Stimulated activated CD8-positive, alpha-beta memory T cell treated with anti-CD3 and anti-CD28 coated beads, Interleukin-2, amount 100 ng/mL, for 48 hours (primary cell): ENCODE results near the gene GBP6.
"Not testable (repeated sequence)": the region's sequence is repeated elsewhere in the genome, so short reads cannot be mapped to it uniquely, and the experiment has no call there.

Source experiments
- DNase-seq, 2 donors: peaks; one replicate each; pipeline ENCODE4 v3.0.0-alpha.2; 2020; ENCODE audit warnings: low read depth in 2 of 2

The GBP6 gene

DNA sequence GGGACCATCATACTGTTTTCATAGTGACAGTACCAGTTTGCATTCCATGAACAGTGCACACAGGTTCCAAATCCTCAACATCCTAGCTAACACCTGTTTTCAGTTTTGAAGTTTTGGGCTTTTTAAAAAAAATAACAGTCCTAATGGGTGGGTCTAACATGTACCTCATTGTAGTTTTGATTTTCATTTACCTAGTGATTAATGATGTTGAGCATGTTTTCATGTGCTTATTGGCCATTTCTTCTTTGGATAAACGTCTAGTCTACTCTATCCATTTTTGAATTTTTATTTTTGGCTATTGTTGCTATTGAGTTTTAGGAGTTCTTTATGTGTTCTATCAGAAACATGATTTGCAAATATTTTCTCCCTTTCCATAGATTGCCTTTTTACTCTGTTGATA, 3.4 kb downstream of the GBP6 start:
- no peak for DNase-seq

- no peak for DNase-seq
Observed at GRCh38 chr1:89369331-89369730, 5.5 kb downstream of the GBP6 start.

DNA sequence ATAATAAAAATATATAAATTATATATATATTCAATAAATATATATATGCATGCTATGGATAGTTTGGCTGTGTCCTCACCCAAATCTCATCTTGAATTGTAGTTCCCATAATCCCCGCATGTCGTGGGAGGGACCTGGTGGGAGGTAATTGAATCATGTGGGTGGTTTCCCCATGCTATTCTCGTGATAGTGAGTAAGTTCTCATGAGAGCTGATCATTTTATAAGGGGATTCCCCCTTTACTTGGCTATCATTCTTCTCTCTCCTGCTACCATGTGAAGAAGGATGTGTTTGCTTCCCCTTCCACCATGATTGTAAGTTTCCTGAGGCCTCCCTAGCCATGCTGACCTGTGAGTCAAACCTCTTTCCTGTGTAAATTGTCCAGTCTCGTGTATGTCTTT, 10.0 kb downstream of the GBP6 start:
- not testable (repeated sequence) for DNase-seq

DNA sequence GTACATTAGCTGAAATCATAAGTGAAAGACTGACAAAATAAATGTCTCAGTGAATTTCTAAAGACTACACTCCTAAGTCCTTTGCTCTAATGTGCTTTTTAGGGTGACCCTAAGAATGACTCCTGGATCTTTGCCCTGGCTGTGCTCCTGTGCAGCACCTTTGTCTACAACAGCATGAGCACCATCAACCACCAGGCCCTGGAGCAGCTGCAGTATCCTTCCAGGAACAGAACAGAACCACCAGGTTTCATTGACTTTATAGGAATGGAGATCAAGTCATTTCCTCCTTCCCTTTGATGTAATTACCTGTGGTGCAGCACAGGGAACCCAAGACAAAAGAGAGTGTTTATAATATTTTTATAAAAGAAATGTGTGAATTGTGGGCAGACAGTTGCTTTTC, 14.1 kb downstream of the GBP6 start:
- no peak for DNase-seq

DNA sequence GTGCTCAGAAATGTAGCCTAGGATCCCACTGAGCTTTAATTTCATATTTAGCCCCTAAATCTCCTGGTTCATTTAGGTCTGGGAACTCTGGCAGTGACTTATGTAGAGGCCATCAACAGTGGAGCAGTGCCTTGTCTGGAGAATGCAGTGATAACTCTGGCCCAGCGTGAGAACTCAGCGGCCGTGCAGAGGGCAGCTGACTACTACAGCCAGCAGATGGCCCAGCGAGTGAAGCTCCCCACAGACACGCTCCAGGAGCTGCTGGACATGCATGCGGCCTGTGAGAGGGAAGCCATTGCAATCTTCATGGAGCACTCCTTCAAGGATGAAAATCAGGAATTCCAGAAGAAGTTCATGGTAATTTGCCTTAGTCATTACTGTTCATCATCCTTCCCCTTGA, 17.8 kb downstream of the GBP6 start:
- no peak for DNase-seq

GRCh38 chr1:89382479-89382878, 18.6 kb downstream of the GBP6 start:
- no peak for DNase-seq

DNA sequence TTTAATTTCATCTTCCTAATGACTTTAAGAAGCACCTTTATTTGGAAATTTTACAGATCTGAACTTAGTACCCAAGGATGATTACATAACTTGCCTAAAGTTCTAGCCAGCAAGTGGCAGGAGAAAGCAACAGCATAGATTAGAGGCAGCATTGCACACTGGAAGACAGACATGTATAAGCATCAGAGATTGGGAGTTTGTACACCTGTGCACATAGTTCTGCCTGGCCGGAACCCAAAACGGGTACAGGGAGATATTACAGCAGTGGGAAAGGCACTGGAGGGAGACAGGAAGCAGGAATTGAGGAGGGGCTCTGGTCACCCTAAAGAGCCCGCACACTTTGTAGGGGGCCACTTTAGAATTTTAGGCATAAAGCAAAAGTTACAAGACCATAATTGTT, 19.3 kb downstream of the GBP6 start:
- no peak for DNase-seq

DNA sequence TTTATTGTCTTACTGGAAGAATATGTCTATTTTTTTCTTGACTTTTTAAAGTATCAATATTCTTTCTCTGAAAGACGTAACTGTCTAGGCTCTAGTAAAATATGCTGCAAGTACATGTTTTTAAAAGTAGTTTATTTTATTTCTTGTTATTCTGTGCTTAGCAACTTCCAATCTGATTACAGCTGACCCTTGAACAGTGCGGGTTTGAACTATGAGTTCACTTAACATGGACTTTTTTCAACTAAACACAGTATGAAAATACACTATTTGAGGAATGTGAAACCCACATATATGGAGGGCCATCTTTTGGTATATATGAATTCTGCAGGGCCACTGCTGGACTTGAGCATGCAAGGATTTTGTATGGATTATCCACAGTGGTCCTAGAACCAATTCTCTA, 26.8 kb downstream of the GBP6 start:
- DNase-seq = no peak

- DNase-seq = no peak
Observed at GRCh38 chr1:89391686-89392085, 27.8 kb downstream of the GBP6 start.

DNA sequence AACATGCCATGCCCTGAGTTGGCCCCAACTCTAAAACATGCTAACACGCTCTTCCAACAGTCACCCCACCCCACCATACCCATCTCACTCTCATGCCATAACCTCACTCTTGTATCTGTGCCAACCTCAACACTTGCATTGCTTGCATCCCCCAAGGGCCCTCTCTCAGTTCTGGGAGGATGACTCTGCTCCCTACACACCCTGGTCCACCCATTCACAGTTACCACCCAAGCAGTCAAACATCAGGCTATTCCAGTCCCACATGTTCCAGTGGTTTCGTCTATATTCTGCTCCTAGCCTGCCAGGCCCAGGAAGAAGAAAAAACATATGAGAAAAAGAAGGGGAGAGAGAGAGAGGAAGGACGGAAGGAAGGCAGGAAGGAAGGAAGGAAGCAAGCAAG, 31.0 kb downstream of the GBP6 start:
- DNase-seq = no peak

GRCh38 chr1:89396902-89397301, 33.0 kb downstream of the GBP6 start:
- no peak for DNase-seq

DNA sequence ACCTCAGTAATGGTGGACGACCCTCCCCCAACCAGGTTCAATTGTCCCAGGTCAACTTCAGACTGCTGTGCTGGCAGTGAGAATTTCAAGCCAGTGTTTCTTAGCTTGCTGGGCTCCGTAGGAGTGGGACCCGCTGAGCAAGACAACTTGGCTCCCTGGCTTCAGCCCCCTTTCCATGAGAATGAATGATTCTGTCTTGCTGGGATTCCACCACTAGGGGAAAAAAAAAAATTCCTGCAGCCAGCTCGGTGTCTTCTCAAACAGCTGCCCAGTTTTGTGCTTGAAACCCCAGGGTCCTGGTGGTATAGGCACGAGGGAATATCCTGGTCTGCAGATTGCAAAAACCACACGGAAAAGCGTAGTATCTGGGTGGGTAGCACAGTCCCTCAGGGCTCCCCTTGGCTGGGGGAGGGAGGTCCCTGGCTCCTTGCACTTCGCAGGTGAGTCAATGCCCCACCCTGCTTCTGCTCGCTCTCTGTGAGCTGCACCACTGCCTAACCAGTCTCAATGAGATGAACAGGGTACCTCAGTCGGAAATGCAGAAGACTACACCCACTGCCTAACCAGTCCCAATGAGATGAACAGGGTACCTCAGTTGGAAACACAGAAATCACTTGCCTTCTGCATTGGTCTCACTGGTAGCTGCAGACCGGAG, 41.5 kb downstream of the GBP6 start:
- no peak for DNase-seq

DNA sequence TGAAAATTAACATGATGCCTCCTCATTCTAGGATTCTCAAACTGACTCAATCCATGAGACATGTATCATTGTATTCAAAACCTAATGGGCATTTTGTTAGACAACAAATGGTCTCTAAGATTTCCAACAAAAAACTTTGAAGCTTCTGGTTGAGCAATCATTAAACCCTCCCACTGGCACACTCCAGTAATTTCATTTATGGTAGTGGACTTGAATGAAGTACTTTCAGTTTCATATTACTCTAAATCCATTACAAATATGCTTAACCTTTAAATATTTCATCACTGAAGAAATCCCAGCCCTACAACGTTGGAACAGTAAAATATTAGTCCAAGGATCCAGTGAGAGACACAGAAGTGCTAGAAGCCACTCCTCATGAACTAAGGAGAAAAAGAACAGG, 43.5 kb downstream of the GBP6 start:
- no peak for DNase-seq

DNA sequence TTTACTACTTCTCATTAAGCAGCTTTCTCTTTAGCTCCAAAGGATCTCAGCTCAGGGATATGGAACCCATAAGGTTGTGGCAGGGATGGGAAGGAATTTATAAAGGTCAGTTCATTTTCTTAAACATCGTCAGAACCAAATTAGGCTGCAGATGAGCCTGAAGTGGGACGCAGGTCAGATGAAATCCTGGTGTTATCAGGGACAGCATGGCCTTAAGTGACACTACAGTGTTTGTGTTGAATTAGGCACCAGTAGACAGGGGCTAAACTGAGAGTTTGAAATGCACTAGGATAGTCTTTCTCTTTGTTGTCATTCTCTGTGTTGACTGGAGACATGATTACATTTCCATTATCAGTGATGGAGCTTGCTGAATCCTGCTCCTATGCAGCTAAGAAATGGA, 43.9 kb downstream of the GBP6 start:
- DNase-seq = not testable (repeated sequence)

DNA sequence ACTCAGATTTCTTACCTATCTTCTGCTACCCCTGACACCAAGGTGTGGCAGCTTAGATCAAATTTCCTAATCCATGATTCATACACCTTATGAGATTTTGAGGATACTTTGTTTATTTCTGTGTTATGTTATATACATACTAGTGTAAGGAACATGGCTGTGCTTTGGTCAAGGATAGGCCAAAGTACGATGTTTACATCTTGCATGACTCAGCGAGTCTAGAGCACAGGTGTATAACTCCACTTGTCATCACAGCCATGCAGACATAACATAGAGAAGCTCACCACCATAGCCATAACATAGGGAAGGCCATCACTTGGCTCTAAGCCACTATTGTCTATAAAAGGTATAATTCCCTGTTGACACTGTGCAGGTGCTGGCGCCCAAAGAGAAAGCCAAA, 61.2 kb downstream of the GBP6 start:
- DNase-seq = no peak

DNA sequence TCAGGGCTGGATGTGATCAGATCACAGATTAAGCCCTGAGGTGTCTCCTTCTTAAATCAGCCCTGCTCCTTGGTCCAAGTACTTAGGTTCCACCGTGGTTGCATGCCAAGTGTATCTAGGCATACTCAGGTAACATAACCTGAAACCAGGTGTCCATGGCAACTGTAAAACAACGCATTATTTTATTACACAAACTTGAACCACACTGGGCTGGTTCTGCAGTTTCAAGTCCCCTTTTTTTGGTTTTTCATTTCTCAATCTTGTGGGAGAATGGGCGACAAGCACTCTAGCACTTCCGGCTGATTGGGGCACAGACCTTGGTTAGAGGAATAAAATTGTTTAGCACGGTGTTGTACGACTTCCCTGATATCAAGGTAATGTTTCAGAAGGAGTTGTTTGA, 65.2 kb downstream of the GBP6 start:
- DNase-seq = no peak

- not testable (repeated sequence) for DNase-seq
Observed at GRCh38 chr1:89429681-89430080, 65.8 kb downstream of the GBP6 start.

DNA sequence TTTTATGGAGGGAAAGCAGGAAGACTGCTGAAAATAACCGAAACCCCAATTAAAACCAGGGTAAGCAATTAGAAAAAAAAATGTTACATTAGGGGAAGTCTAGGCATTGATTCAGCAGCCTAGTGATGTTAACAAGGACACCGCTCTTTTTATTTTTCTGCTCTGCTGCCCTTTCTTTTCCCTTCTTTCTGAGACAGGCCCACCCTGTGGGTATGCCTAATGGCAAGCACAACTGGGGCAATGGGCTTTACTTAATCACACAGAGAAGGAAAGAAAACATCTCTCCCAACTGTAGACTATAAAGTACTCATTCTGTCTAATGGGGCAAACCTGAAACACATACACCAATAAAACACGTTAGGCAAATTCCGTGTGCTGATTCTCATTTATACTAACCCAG, 69.6 kb downstream of the GBP6 start:
- DNase-seq = no peak

DNA sequence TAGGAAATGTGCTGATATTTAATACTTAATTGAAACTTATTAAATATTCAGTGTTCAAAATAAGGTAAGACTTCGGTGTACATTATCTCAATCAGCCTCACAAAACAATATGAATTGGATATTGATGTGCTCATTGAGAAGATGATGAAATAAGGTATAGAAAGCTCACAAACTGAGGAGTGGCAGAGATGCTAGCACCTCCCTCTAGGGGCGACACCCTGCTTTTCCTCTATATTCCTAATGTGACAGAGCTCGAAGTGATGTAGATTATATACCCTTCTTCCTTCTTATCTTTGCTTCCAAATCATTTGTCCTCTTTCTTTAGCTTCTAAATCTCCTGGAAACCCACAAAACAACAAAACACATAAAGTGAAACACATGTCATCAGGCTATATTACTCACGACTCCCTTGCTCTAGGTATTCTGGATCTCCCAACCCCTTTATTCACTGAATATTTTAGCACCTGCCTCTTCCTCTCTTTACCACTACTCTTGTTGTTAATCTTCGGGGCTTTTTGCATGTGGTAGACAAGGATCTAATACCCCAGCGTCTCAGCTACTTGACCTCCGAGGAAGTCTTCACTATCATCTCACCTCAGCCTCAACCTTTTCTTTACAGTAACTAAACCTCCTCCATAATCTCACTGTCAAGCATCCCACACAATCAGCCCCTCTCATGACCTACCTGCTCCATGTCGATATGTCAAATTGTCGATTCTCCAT, 70.4 kb downstream of the GBP6 start:
- not testable (repeated sequence) for DNase-seq
